Astrocyte of the cerebellum (primary cell): ENCODE results near the gene KIF18B.

Source experiments
- DNase-seq: peaks from one replicate; pipeline ENCODE4 v3.0.0-alpha.2; 2011; ENCODE audit warnings: low read depth
- H3K4me3 ChIP-seq: 2 replicates; pipeline ENCODE4 v1.5.1; 2011; ENCODE audit warnings: mild to moderate bottlenecking, low read depth, low read length, moderate library complexity
- CTCF ChIP-seq: IDR thresholded peaks from 2 replicates; pipeline ENCODE4 v1.5.1; 2012; ENCODE audit warnings: low read length, low read depth, moderate library complexity, mild to moderate bottlenecking; ENCODE audit errors: missing control alignments
- in situ Hi-C: cut with HindIII; loops from 2 replicates; pipeline ENCODE4 v1.10.0; 2017; ENCODE audit warnings: low sequenced_read_pairs

The KIF18B gene

GRCh38 chr17:44877121-44877520, 70.5 kb downstream of the KIF18B start:
- no peak for TF ChIP-seq CTCF
- in situ Hi-C loops = loop anchor here (5.0 kb wide), 1 partner anchor 35 kb away; no protein-coding TSS in a partner anchor
- no peak for DNase-seq
- no peak overlapping the region for H3K4me3 ChIP-seq

GRCh38 chr17:44875761-44876160, 71.8 kb downstream of the KIF18B start:
- DNase-seq = no peak
- no peak for TF ChIP-seq CTCF
- in situ Hi-C loops = loop anchor here (5.0 kb wide), 1 partner anchor 33 kb away; no protein-coding TSS in a partner anchor
- no peak overlapping the region for H3K4me3 ChIP-seq
